AG09309 (cell line): ENCODE results near the gene BBIP1.
"Not testable (repeated sequence)": the region's sequence is repeated elsewhere in the genome, so short reads cannot be mapped to it uniquely, and the experiment has no call there.

Experiments
- DNase-seq: peaks from one replicate; pipeline ENCODE4 v3.0.0-alpha.2; 2010; ENCODE audit warnings: low read depth
- H3K4me3 ChIP-seq: 2 replicates; pipeline ENCODE4 v1.5.1; 2011; ENCODE audit warnings: mild to moderate bottlenecking, low read depth, low read length, moderate library complexity; ENCODE audit not compliant: control insufficient read depth
- TF ChIP-seq, protein P1 (sequence below): IDR thresholded peaks from 2 replicates; pipeline ENCODE4 v1.5.1; 2011; ENCODE audit warnings: mild to moderate bottlenecking, low read depth, low read length, inconsistent platforms; ENCODE audit not compliant: insufficient read depth, control insufficient read depth; ENCODE audit errors: missing control alignments

BBIP1 gene

DNA sequence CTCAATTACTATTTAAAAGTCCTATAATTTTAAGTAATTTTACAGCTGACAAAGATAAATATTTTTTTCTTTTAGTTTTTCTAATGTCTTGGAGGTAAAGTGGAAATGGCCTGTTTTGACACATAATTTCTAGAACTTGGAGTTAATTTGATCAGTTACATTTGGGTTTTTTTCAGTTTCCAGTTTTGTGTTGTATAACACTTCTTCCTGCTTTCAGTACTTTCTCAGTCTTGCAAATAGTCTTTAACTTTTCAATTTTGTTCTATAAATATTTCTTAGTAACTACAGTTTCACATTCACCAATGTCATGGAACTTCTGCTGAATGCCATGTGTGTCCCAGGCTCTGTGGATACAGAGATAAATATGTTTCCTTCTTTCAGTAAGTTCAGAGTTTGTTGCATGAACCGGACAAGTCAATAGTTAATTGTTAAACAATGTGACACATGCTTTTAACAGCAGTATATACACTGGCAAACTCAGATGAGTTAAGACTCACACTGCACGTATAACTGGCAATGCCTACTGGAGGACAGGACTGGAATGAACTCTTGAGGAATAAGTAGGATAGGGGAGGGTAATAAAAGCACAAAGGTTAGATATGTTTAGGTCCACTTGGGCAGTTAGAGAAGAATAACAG lies 5.0 kb upstream of the BBIP1 start:
- no peak overlapping the region for H3K4me3 ChIP-seq
- DNase-seq = no peak
- TF ChIP-seq, protein P1, sequence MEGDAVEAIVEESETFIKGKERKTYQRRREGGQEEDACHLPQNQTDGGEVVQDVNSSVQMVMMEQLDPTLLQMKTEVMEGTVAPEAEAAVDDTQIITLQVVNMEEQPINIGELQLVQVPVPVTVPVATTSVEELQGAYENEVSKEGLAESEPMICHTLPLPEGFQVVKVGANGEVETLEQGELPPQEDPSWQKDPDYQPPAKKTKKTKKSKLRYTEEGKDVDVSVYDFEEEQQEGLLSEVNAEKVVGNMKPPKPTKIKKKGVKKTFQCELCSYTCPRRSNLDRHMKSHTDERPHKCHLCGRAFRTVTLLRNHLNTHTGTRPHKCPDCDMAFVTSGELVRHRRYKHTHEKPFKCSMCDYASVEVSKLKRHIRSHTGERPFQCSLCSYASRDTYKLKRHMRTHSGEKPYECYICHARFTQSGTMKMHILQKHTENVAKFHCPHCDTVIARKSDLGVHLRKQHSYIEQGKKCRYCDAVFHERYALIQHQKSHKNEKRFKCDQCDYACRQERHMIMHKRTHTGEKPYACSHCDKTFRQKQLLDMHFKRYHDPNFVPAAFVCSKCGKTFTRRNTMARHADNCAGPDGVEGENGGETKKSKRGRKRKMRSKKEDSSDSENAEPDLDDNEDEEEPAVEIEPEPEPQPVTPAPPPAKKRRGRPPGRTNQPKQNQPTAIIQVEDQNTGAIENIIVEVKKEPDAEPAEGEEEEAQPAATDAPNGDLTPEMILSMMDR = no peak

DNA sequence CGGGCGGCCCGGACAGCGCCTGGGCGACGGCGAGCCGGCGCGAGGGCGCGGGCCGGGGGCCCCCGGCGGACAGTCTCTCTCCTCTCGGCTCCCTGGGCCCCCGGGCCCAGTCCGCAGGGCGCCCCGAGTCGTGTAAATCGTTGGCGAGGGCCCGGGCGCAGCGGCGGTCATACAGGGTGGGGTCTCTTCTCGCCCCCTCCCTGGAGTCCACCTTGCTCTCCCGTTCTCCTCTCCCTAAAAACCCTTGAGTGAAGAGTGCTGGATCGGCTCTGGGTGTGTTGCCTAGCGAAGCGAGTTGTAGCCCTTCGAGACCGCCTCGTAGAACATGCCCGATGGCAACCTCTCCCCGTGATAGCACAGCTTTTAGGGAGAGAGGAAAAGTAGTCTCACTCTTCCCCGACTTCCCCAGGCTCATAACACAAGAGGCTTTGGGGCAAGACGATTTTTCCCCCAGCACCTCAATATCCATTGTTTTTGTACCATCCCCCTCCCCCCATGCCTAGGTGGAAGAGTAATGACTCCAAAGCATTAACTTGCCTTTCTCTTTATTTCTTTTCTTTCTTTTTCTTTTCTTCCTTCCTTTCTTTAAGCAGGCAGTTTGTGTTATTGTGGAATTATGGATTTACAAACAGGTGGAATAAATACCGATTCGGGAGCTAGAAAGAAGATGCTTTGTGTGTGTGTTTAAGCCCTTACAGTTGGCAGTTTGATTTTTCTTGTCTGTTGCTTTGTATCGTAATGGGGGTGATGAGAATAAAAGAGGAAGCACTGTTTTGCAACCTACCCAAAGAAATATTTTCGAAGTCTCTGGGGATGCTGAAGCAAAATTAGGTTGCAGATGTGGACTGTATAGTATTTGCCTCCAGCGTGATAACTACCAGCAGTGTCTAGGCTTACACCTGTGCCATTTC lies 1.2 kb upstream of the BBIP1 start:
- TF ChIP-seq, protein P1 = no peak
- peak overlapping the region; percentile 92 for H3K4me3 ChIP-seq
- no peak for DNase-seq

DNA sequence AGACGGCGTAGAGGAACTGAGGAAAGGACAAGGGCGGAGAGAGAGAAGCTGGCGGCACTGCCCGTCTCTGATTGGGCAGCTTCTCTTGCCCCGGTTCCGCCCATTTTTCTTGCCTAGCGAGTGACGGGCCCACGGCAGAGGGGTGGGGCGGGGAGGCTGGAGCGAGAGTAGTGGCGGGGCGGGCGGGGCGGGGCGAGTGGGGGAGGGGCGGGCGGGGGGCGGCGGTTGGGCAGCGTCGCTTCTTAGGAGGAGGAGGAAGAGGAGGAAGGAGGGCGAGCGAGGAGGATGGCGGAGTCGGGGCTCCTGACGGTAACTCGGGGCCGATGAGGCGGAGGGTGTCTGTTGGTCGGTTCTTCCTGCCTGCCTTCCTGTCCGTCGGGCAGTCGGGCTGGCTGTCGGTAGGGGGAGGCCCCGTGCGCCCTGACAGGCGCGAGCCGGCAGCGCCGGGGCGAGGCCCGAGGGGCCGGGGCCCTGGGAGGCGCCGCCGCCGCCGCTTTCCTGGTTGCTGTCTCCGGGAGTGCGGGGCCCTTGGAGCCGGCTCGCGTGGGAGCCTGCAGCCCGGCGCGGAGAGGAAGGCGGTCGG lies 460 bp upstream of the BBIP1 start, which contains the start of gene SHOC2:
Gene SHOC2, plus strand, starts transcription at position 256 of the 583 bp plus-strand sequence. CDS start 44,755 bp downstream, outside the sequence.
- DNase-seq = no peak
- TF ChIP-seq, protein P1 = peak; percentile 16
- peak within 1 kb of the TSS; percentile 92 for H3K4me3 ChIP-seq

DNA sequence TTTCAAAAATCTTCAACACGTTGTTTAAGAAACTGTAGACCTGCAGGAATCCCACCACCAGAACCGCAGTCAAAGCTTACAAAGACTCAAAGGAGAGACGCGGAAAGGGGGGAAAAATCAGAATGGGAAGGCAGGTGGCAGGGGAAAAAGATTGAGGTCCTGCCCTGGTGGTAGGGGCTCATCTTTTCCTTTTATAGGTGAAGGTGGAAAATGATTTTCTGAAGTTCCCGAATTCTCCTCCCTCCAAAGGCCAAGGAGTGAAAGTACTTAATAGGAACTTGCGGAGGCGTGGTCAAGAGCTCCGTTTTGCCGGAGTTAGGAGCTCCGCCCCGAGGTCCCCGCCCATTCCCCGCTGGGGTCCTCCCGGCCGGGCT lies 724 bp downstream of the BBIP1 start:
- TF ChIP-seq, protein P1 = no peak
- DNase-seq = peak; percentile 78
- H3K4me3 ChIP-seq = peak overlapping the region; percentile 77

DNA sequence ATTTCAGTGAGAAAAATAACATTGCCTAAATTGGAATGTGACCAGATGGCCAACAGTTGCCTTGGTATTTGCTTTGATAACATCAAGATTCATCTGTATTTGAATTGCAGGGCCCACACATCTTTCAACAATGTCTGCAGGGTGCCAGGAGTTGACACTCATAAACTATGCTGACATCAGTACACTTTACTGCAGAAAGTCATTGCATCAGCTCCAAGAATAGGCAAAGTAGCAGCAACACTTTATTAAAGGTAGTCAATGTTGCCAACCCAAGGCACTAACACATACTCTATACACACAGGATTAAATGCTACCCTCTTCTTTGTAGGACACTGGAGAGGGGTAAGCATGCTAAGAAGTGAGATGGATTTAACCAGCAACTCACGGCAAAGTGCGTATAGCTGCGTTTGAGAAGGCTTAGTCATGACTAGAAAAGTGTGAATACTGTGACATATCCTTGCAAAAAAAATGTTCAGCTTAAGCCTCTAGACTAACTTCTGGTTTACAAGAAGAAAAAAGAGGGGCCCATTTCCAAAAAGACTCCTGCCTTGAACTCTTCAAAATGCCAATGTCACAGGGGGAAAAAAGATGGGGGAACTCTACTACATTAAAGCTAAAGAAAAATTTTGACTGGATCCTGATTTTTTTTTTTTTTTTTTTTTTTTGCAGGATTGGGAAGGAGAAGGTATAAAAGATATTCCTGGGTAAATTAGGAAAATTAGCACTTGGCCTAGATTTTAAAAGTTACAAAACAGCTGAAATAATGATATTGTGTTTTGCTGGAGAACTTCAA lies 2.2 kb downstream of the BBIP1 start:
- DNase-seq = peak; percentile 94
- H3K4me3 ChIP-seq = no peak overlapping the region
- TF ChIP-seq, protein P1 = no peak

DNA sequence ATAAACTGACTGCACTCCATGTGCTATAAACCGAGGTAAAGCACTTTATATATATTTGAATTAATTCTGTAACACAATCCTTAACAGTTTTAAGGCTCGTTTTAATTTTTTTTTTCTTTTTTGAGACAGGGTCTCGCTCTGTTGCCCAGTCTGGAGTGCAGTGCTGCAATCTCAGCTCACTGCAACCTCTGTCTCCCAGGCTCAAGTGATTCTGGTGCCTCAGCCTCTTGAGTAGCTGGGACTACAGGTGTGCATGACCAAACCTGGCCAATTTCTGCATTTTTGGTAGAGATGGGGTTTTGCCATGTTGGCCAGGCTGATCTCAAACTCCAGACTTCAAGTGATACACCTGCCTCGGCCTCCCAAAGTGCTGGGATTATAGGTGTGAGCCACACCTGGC lies 3.4 kb downstream of the BBIP1 start:
- not testable (repeated sequence) for DNase-seq, H3K4me3 ChIP-seq
